ENCODE results near the gene YWHAG. TPM values are rescaled to one million over a fixed set of nuclear protein-coding genes. Genes with fewer than 3 reads are reported as not detected.
A peak's percentile ranks its signal among the peaks of the same experiment; 100 is the strongest.
"Not testable (repeated sequence)": the region's sequence is repeated elsewhere in the genome, so short reads cannot be mapped to it uniquely, and the experiment has no call there.

The YWHAG gene
- total RNA-seq, 1 donor from 2014 or later, result 351 TPM

- peaks cover 10% of the 10 kb centered on the region for H3K4me1 Mint-ChIP-seq (ENCODE audit: low read depth, unreplicated experiment)
- Histone ChIP-seq H4K20me1 (ENCODE audit: insufficient read depth, low read length) (no peaks in the 10 kb centered on the region), H3K4me1 (ENCODE audit: insufficient read depth, low read length) (peaks cover 5% of the 10 kb centered on the region), H3K4me2 (ENCODE audit: low read length) (no peak overlapping the region), H3K4me3 (ENCODE audit: insufficient read depth, low read depth, low read length) (no peak overlapping the region), H2AFZ (ENCODE audit: low read depth, low read length) (peak overlapping the region; percentile 10), H3K27ac (ENCODE audit: low read depth, low read length) (no peak overlapping the region), H3K9ac (ENCODE audit: low read length) (no peak overlapping the region), H3K79me2 (ENCODE audit: insufficient read depth, low read length) (no peaks in the 10 kb centered on the region), H3K36me3 (ENCODE audit: insufficient read depth, low read length) (no peaks in the 10 kb centered on the region), H3K9me3 (ENCODE audit: insufficient read depth, low read depth, low read length) (no peaks in the 10 kb centered on the region), H3K27me3 (ENCODE audit: insufficient read depth, low read length) (no peaks in the 10 kb centered on the region)
- DNase-seq (ENCODE audit: low read depth) (no peak), FAIRE-seq (no peak)
- H3K27ac Mint-ChIP-seq (ENCODE audit: unreplicated experiment), result peak overlapping the region; percentile 66
- no peak for TF ChIP-seq EZH2 (IDR thresholded peaks at IDR 0.05; ENCODE audit: insufficient read depth, low read length)
- TF ChIP-seq, protein P1, sequence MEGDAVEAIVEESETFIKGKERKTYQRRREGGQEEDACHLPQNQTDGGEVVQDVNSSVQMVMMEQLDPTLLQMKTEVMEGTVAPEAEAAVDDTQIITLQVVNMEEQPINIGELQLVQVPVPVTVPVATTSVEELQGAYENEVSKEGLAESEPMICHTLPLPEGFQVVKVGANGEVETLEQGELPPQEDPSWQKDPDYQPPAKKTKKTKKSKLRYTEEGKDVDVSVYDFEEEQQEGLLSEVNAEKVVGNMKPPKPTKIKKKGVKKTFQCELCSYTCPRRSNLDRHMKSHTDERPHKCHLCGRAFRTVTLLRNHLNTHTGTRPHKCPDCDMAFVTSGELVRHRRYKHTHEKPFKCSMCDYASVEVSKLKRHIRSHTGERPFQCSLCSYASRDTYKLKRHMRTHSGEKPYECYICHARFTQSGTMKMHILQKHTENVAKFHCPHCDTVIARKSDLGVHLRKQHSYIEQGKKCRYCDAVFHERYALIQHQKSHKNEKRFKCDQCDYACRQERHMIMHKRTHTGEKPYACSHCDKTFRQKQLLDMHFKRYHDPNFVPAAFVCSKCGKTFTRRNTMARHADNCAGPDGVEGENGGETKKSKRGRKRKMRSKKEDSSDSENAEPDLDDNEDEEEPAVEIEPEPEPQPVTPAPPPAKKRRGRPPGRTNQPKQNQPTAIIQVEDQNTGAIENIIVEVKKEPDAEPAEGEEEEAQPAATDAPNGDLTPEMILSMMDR (IDR thresholded peaks at IDR 0.05; ENCODE audit: insufficient read depth, low read depth, low read length), result no peak
- H3K36me3 Mint-ChIP-seq (ENCODE audit: low read depth, unreplicated experiment), result no peaks in the 10 kb centered on the region
- no peaks in the 10 kb centered on the region for H3K27me3 Mint-ChIP-seq (ENCODE audit: low read depth, unreplicated experiment)
- H3K4me3 Mint-ChIP-seq (ENCODE audit: unreplicated experiment), result no peak overlapping the region
- no peaks in the 10 kb centered on the region for H3K9me3 Mint-ChIP-seq (ENCODE audit: unreplicated experiment)
Measured at GRCh38 chr7:76310102-76310957, 48.5 kb downstream of the YWHAG start.

GRCh38 chr7:76309341-76310101, 49.3 kb downstream of the YWHAG start:
- H3K4me2 ChIP-seq (ENCODE audit: low read length); H3K4me3 Mint-ChIP-seq (ENCODE audit: unreplicated experiment); DNase-seq (ENCODE audit: low read depth); H3K27ac Mint-ChIP-seq (ENCODE audit: unreplicated experiment); H4K20me1 ChIP-seq (ENCODE audit: insufficient read depth, low read length); H3K36me3 Mint-ChIP-seq (ENCODE audit: low read depth, unreplicated experiment); H3K27me3 Mint-ChIP-seq (ENCODE audit: low read depth, unreplicated experiment); H3K9me3 Mint-ChIP-seq (ENCODE audit: unreplicated experiment); H3K9ac ChIP-seq (ENCODE audit: low read length); H3K27ac ChIP-seq (ENCODE audit: low read depth, low read length); H2AFZ ChIP-seq (ENCODE audit: low read depth, low read length); H3K27me3 ChIP-seq (ENCODE audit: insufficient read depth, low read length); H3K79me2 ChIP-seq (ENCODE audit: insufficient read depth, low read length); H3K4me3 ChIP-seq (ENCODE audit: insufficient read depth, low read depth, low read length); FAIRE-seq; H3K36me3 ChIP-seq (ENCODE audit: insufficient read depth, low read length); H3K9me3 ChIP-seq (ENCODE audit: insufficient read depth, low read depth, low read length): not testable (repeated sequence)
- H3K4me1 ChIP-seq (ENCODE audit: insufficient read depth, low read length), result peaks cover 10% of the 10 kb centered on the region
- H3K4me1 Mint-ChIP-seq (ENCODE audit: low read depth, unreplicated experiment), result peaks cover 18% of the 10 kb centered on the region

- peaks cover 20% of the 10 kb centered on the region for H3K4me1 Mint-ChIP-seq (ENCODE audit: low read depth, unreplicated experiment)
- not testable (repeated sequence) for H3K36me3 ChIP-seq (ENCODE audit: insufficient read depth, low read length); H3K4me3 ChIP-seq (ENCODE audit: insufficient read depth, low read depth, low read length); H3K27ac ChIP-seq (ENCODE audit: low read depth, low read length); H3K27ac Mint-ChIP-seq (ENCODE audit: unreplicated experiment); H3K9me3 Mint-ChIP-seq (ENCODE audit: unreplicated experiment); H2AFZ ChIP-seq (ENCODE audit: low read depth, low read length); H3K4me2 ChIP-seq (ENCODE audit: low read length); H3K36me3 Mint-ChIP-seq (ENCODE audit: low read depth, unreplicated experiment); FAIRE-seq; DNase-seq (ENCODE audit: low read depth); H3K4me3 Mint-ChIP-seq (ENCODE audit: unreplicated experiment); H3K9me3 ChIP-seq (ENCODE audit: insufficient read depth, low read depth, low read length); H3K27me3 Mint-ChIP-seq (ENCODE audit: low read depth, unreplicated experiment); H3K27me3 ChIP-seq (ENCODE audit: insufficient read depth, low read length); H3K9ac ChIP-seq (ENCODE audit: low read length); H3K79me2 ChIP-seq (ENCODE audit: insufficient read depth, low read length)
- H4K20me1 ChIP-seq (ENCODE audit: insufficient read depth, low read length), result peaks cover 15% of the 10 kb centered on the region
- H3K4me1 ChIP-seq (ENCODE audit: insufficient read depth, low read length), result peaks cover 14% of the 10 kb centered on the region
Measured at GRCh38 chr7:76308874-76309273, 49.9 kb downstream of the YWHAG start.
